T-helper 1 cell treated with Interleukin-12 subunit alpha and Interleukin-12 subunit beta and Interleukin-4 antibody, amounts not matched to agents 30 ng/mL and 1 ng/mL, for 36 hours (primary cell): ENCODE measurements around the gene ADCY5. TPM values are rescaled to one million over a fixed set of nuclear protein-coding genes. Genes with fewer than 3 reads are reported as not detected.

Source experiments
- intact Hi-C: fragments of 100-400 bp; cut with micrococcal nuclease; formaldehyde crosslinking; loops from one replicate; pipeline ENCODE4 v1.15.1; 2024
- total RNA-seq: library from RNA; stranded (reverse); gene quantifications from 2 replicates; pipeline ENCODE4 v1.2.3, GENCODE V29; 2022

Gene ADCY5
- total RNA-seq, 1 donor from 2014 or later, result not detected

DNA sequence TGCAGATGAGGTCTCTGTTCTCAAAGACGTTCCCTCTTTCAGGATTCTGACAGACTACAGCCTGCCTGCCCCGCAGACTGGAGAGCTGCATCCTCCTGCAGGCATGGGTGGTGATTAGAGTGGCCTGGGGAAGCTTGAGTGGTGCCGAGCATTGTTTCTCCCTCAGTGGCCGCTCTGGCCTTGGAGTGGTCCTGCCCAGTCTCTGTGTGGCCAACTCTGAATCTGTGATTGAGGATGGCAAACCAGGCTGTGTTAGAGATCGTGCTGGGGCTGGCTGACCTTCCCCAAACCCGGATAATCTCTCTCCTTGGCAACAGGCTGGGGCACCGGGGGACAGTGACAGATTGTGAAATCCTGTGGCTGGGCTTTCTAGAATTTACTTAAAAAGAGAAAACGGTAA is 11.0 kb upstream of the ADCY5 start:
- intact Hi-C loops, result no loop called here

DNA sequence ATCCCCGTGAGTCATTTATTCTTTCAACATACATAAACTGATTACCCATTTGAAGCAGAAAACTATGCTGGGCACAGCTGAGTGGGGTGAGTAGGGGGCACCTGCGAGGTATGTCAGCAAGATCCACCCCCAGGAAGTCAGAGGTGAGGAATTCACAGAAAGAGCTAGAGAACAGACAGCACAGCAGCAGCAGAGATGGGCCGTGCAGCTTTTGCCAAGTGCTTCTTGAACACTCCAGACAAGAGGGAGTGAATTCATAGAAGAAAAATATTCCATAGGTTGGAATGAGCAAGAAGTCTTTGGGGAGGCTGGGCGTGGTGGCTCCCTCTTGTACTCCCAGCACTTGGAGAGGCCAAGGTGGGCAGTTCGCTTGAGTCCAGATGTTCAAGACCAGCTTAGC is 9.4 kb upstream of the ADCY5 start:
- intact Hi-C loops, result no loop called here

DNA sequence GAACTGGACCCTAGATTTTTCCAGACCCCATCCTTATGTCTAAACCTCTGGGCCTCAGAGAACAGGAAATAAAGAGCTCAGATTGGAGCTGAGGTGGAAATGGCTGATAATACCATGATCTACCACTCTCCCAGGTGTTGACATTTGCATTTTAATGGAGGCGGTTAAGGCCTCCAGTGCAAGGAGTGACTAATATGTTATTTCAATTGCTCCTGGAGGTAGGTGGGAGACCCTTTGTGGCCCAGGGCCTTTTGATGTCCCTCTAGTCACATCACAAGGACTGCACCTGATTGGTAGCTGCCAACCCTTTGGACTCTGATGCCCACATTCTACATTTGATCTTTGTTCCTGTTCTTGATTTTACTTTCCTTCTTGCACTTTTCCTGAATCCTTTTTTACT is 9.0 kb upstream of the ADCY5 start:
- intact Hi-C loops, result no loop called here

DNA sequence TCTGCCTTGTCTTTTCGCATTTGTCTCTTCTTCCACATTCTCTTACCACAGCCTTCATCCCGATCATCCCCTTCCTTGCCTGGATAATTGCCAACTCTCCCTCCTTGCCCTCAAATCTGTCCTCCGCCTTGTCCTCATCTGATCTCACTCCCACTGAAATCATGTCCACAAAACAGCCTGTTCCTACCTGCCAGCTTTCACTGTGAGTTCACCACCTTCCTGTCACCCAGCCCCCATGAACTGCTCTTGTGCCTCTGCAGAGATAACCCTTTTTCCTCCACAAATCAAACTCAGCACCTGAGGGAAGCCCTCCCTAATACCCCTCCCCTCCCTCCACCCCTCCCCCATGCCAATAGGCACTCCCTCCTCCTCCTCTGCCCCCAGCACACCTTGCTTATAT is 4.8 kb upstream of the ADCY5 start:
- intact Hi-C loops, result no loop called here

DNA sequence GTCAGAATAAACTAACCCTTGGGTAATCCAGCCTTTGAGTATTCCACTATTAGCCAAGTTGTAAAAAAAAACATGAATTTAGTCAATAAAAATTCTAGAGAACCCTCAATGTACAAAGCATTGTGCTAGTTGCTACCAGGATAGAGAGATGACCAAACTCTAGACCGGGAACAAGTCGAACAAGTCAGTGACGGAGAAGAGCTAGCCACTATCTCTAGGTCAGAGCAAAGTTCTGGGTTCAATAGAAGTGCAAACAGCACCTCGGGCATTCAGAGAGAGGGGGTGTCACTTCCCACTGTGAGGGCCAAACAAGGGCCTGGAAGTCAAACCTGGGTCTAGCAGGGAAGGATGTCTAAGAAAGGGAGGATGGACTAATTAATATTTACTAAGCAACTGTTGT is 2.3 kb upstream of the ADCY5 start:
- intact Hi-C loops, result no loop called here

DNA sequence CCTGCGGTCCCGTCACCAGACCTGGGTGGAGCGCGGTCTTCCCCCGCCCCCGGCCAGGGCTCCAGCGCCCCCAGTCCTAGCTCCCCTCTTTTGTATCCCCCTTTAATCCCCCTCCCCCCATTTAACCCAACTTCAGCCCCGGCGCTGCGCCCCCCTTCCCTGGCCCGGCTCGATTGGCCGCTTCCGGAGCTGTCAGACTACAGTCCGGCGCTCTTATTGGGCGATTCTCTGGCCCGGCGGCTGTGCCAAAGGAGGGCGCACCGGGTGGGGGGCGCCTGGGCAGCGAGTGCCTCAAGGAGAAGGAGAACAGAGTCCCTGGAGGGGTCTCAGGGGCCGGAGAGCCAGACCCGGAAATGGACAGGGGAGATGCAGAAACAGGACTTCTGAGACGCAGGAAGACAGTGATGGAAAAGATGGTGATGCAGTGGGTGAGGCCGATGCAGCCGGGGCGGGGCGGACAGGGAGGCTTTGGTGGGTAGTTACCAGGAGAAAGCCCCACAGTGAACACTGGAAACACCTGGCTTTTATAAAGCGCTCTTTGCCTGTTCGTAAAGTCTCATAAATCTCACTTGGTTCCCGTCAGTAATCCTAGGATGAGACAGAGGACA is 1.2 kb upstream of the ADCY5 start:
- intact Hi-C loops, result no loop called here

DNA sequence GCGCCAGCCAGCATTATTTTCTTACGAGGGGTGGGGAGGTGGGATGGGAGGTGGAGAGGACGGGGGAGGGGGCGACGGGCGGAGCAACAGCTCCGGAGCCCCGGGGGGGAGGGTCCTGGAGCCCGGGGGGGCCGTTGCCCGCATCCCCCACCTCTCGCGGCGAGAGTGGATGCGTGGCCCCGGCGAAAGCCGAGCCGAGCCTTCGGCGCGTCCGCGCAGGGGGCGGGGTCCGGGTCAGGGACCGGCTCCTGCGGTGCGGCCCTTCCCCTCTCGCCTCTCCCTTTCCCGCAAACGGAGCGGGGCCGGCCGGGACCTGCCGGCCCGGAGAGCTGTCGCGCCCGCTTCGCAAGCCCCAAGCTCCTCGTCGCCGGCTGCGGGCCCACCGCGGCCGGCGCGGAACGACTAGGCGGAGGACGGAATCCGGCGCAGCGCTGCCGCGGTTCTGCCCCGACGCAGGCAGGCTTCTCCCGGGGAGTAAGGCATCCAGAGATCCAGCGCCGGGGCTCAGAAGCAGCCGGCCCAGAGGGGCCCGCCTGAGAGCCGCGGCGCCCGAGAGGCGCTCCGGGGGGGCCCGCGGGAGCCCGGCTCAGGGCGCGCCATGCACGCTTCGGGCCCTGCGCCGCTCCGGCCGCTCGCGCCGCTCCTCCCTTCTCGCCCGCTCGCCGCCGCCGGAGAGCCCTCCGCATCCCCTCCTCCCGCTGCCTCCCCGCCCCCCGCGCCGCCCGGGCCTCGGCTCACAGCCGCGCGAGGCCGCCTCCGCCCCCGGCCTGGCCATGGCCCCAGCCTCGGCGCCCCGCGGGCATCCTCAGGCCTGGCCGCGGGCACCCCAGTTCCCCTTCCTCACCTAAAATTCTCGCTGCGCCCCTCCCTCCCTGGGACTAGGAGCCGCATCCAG is 459 bp upstream of the ADCY5 start:
- intact Hi-C loops, result no loop called here

DNA sequence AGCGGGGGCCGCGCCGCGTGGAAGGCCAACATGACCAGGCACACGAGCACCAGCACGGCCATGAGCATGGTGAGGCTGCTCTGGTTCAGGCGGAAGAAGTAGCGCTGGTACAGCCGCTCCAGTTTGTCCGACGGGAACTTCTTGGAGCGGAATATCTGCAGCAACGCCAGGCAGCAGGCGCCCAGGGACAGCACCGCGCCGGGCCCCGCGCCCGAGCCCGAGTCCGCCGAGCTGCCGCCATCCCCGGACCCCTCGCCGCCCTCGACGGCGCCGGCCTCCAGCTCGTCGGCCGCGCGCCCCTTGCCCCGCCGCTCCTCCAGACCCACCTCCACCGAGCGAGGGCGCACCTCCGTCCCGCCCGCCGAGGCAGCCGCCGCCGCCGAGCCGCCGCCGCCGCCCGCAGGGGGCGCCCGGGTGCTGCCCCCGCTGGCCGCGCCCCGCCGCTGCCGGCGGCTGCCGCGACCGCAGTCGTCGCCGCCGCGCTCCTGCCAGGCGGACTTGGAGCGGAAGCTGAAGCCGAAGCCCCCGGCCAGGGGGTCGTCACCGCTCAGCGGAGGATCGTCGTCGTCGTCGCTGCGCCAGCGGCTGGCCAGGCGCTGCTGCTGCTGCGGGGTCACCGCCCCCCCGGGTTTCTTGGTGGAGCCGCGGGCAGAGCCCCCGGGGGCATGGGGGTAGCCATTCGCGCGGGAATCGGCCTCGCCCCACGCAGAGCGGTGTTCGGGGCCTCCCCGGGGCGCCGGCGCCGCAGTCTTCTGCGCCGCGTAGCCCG is 957 bp downstream of the ADCY5 start:
- intact Hi-C loops, result loop anchor here (1.0 kb wide), 1 partner anchor 111 kb away; no protein-coding TSS in a partner anchor

DNA sequence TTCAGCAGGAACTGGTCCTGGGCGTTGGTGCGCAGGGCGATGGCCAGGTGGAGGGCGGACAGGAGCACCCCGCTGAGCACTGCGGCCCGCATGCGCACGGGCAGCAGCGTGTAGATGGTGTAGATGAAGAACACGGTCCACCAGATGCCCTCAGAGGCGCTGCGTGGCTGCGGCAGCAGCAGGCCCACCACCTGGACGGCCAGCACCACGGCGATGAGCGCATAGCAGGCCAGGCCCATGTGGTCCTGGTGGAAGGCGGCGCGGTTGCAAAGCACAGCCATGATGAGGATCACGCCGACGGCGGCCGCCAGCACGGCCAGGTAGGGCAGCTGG is 1.5 kb downstream of the ADCY5 start:
- intact Hi-C loops, result no loop called here

DNA sequence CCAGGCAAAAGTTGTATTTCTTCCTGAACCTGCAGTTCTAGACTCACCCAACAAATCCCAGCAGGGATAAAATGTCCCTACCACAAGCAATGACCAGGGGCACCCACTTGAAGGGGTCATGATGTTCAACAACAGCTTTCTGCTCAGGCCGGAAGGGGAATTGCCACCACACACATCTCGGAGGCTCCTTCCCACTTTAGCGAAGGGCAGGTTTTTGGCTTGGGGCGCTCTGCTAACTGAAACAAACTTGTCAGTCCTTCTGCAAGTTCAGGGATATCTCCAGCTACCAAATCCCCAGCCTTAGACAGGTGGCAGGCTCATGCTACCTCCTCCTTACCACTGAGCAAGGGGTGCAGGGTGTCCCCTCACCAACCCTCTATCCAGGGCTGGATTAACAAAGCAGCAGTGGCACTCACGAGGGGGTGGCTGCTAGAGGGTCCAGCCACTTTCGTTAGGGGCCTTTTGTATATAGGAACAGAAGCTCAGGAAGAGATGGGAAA is 2.2 kb downstream of the ADCY5 start:
- intact Hi-C loops, result no loop called here

DNA sequence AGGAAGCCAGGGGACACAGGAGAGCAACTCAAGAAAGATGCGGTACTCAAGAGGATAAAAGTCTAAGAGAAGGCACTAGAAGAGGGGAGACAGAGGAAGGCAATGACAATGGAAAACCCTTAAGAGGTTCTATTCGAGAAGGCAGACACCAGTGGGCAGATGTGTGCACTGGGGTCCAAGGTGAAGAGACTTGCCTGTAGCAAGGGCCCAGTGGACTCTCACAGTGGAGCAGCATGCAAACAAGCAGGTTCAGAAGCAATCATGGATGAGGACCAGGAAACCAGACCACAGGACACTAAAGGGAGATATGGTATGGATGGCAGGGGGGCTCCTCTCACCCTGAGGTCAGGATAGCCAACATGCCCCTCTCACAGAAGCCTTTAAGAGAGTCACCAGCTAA is 2.7 kb downstream of the ADCY5 start:
- intact Hi-C loops, result no loop called here

DNA sequence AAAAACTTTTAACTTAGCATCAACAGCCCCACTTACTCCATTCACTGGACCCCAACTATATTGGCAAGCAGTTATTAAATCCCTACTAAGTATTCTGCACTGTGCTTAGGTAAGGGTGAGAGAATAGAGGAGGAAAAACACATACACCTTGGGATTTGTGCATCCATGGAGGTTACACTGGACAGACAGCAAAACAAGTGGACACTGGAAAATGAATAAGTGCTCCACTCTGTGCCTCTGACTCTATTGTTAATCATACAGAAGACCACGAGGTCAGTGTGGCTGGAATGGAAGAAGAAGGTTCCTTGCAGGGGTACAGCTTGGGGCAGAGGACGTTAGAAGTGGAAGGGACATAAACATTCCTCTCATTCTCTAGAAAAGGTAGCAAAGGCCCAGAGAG is 3.2 kb downstream of the ADCY5 start:
- intact Hi-C loops, result no loop called here

DNA sequence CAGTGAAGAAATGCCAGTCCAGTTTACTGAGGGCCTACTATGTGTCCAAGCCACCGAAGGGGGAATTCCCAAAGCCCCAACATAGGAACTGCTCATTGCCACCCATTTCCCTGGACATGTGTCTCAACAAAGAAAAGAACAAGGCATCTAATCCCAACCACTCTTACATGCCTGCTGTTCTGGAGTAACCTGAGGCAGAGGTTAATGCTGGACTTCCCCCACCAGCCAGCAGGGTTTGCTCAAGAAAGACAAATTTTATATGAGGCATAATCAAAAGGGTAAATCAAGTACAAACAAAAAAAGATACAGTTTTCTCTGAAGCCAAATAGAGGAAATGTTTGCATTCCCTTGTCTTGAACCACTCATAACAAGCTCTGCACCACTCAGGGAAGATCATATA is 4.1 kb downstream of the ADCY5 start:
- intact Hi-C loops, result no loop called here

DNA sequence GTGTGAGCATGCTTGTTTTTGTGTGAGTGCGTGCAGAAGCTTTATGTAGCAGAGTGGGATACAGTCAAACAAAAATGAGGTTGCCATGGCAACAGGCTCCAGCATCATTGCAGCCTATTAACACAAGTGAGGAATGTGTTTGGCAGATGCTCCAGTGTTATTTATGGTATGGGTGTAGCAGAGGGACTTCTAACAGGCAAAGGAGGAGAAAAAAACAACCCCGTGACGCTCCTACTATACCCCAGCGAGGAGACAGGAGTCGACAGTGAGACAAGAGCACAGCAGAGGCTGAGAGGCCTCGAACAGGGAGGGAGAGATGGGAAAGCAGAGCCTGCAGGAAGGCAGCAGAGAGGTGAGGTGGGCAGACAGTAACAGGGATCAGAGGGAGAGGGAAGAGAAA is 4.9 kb downstream of the ADCY5 start:
- intact Hi-C loops, result no loop called here

DNA sequence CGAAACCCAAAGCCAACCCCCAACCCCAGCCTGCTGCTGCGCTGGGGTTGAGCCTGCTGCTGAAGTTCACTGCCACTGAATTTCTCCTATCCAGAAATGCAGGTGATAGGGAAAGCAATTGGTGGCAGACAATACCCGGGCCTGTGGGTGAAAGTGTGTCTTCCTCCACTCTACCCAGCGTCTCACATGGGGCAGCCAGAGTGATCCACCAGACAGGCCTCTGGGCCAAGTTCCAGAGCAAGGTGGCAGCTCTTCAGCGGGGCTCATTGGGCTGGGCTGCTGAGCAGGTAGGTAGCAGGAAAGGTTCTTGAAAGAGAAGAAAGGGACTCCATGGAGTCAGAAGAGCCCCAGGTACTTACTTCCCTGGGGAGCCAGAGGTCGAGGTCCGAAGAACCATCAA is 6.0 kb downstream of the ADCY5 start:
- intact Hi-C loops, result no loop called here

DNA sequence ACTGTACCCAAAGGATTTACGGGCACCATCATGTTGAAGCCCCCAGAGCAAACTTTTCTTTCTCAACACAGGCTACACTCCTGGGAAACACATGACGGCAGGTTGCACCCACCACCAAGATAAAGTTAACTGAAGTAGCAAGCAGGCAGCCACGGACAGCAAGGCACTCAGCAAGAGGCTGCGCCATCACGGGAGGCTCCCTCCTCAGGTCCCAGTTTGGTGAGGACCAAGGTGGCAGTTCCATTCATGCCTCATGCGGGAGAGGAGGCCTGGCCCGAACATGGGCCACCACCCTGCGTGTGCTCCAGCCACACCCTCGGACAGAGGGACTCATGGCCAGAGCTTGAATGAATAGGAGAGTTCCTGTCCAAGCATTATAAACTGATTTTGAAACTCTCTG is 6.8 kb downstream of the ADCY5 start:
- intact Hi-C loops, result no loop called here

DNA sequence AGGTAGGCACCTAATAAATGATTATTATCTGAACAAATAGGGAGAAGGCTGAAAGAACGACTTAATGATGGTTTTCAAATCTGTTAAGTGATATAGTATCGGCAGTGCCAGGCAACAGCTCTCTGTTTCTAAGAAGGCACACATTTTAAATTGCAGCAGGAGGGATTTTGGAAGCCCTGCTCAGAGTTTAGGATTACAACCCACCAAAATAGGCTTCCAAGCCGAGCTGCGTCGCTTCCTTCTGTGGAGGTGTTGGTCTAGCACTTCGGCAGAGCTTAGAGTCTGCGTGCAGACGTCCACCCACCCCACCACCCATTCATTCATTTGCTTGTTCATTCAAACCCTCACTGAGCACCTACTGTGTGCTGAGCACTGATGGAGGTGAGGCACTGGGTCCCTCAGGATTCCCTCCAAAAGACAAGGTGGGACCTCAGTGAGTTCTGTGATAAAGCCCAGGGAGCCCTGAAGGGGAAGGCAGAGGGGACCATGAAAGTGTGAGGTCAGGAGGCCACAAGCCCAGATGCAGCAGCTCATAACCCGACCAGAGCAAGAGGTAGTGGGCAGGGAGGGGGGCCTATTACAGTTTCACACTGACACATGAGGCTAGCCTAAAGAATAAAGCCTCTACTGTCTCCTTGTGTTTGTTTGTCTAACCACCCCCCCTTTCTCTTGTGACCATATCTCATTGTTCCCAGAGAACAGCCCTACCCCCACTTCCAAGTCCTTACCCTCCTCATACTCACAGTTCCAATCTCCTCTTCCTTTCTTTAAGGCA is 8.9 kb downstream of the ADCY5 start:
- intact Hi-C loops, result no loop called here

DNA sequence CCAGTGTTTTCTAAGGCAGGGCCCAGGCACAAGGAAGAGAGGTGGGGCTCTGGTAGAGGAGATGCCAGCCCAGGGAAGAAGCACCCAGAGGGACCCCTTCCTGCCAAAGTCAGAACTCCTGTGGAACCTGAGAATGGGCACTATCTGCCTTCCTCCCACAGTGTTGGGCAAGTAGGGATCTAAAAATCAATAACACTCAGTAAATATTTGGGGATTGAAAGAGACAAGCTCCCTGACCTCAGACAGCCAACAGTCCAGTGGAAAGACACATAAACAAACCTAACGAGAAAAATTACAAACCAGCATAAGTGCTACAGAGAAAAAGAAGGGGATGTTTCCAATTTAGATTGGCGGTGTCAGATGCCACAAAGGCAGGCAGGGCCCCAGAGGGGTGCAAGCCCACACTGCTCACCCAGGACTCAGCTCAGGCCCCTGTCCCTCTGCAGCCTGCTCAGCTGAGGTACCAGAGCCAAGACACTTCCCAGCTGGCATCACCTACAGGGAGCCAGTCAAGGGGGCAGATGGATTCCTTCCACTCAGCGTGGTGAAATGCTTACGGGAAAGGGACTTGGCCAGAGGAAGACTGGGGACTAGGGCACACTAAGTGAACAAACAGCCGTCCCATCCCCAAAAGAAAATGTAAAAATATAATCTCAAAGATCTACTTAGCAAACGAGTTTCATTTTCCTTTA is 15.9 kb downstream of the ADCY5 start:
- intact Hi-C loops, result no loop called here

DNA sequence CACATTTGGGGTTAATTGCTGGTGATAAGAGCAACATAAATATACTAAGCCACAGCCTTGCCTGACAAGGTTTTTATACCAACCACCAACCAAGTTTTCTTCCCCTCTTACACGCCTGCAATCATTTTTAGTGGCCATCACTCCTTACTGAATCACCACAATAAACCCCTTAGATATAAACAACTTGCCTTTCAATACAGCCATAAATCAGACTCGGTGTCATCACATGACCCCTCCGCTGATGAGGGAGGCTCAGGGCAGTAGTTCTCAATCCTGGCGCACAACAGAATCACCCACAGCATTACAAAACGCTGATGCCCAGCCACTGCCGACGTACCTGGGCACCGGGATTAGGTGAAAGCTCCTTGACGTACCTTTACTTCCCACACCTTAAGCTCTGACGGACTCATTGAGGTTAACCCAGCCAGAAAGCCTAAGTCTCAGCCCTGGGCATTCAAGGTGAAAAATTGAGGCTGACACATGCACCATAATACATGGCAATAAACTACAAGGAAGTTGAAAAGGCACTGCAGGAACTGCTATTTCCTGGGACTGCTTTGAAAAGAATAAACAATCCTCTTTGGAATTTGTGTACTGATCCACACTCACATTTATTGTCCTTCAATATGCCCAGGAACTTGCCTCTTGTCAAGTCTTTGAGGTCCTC is 17.1 kb downstream of the ADCY5 start:
- intact Hi-C loops, result no loop called here

DNA sequence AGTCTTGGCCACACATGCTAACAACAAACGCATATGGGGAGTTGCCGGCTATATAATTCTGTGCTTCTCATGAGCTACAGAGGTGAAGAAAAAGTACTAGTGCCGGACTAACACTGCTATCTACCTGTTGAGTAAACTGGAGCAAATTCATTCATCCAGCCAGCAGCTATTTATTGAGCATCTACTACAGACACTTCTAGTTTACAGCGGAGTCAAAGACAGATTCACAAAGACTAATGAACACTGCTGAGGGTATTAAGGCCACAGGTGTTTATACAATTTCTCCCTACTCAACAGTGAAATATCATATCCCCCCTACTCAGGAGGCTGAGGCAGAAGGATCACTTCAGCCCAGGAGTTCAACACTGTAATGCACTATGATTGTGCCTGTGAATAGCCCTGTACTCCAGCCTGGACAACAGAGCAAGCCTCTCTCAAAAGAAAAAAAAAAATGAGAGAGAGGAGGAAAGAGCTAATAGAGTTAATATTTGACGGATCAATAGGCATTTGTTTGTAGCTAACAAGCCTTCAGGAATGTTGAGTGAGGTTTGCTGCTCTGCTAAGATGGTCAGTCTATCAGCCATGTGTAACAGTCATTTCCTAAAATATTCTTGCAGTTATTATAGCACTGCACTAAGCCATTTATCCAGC is 17.8 kb downstream of the ADCY5 start:
- intact Hi-C loops, result no loop called here
